IPS DF 6.9 (cell line): ENCODE results near the gene PCK1.

Experiments
- DNase-seq: peaks from one replicate; pipeline ENCODE4 v3.0.0-alpha.2; 2013; ENCODE audit warnings: low read depth, low spot score
- H3K27ac ChIP-seq: one replicate; pipeline ENCODE4 v1.5.1; 2013; ENCODE audit warnings: low read length, control low read depth
- H3K27me3 ChIP-seq: 2 replicates; pipeline ENCODE4 v1.6.1; 2013; ENCODE audit warnings: mild to moderate bottlenecking, low read length; ENCODE audit not compliant: control insufficient read depth, insufficient read depth
- H3K36me3 ChIP-seq: 2 replicates; pipeline ENCODE4 v1.6.1; 2013; ENCODE audit warnings: low read length; ENCODE audit not compliant: control insufficient read depth, insufficient read depth
- H3K4me1 ChIP-seq: 2 replicates; pipeline ENCODE4 v1.6.1; 2013; ENCODE audit warnings: low read length; ENCODE audit not compliant: control insufficient read depth, insufficient read depth
- H3K4me3 ChIP-seq: 2 replicates; pipeline ENCODE4 v1.5.1; 2013; ENCODE audit warnings: mild to moderate bottlenecking, low read length
- H3K9me3 ChIP-seq: 2 replicates; pipeline ENCODE4 v1.6.1; 2013; ENCODE audit warnings: low read length, inconsistent platforms; ENCODE audit not compliant: control insufficient read depth, insufficient read depth
- WGBS: extraction: QIAGEN DNeasy Blood & Tissue Kit; methylation state at CpG from one replicate; pipeline ENCODE4 v1.1.7; 2013; ENCODE audit warnings: mixed read lengths, missing lambda C conversion rate; ENCODE audit not compliant: insufficient read length, insufficient coverage; 5-methylcytosine and 5-hydroxymethylcytosine counted together

PCK1 gene

GRCh38 chr20:57568960-57569359, 8.1 kb downstream of the PCK1 start:
- no CpG with 5 or more reads among the region's 12 CpGs for WGBS
- DNase-seq = no peak
- Histone ChIP-seq H3K27me3 (no peaks in the 10 kb centered on the region), H3K4me1 (no peaks in the 10 kb centered on the region; the same call in 1 of the 2 replicates), H3K4me3 (no peak overlapping the region), H3K9me3 (no peaks in the 10 kb centered on the region), H3K27ac (no peak overlapping the region), H3K36me3 (no peaks in the 10 kb centered on the region)

- Histone ChIP-seq H3K4me3 (no peak overlapping the region), H3K27ac (no peak overlapping the region), H3K27me3 (no peaks in the 10 kb centered on the region), H3K36me3 (no peaks in the 10 kb centered on the region), H3K9me3 (no peaks in the 10 kb centered on the region), H3K4me1 (no peaks in the 10 kb centered on the region; the same call in 1 of the 2 replicates)
- DNase-seq = no peak
- WGBS = no CpG with 5 or more reads among the region's 20 CpGs
These were observed 9.4 kb downstream of the PCK1 start for GRCh38 chr20:57570145-57570850.

- no CpG with 5 or more reads among the region's 8 CpGs for WGBS
- Histone ChIP-seq H3K36me3 (no peaks in the 10 kb centered on the region), H3K9me3 (no peaks in the 10 kb centered on the region), H3K27me3 (no peaks in the 10 kb centered on the region), H3K27ac (no peak overlapping the region), H3K4me3 (no peak overlapping the region), H3K4me1 (no peaks in the 10 kb centered on the region; the same call in 1 of the 2 replicates)
- DNase-seq = no peak
These were observed 10.0 kb downstream of the PCK1 start for GRCh38 chr20:57570920-57571319.

DNA sequence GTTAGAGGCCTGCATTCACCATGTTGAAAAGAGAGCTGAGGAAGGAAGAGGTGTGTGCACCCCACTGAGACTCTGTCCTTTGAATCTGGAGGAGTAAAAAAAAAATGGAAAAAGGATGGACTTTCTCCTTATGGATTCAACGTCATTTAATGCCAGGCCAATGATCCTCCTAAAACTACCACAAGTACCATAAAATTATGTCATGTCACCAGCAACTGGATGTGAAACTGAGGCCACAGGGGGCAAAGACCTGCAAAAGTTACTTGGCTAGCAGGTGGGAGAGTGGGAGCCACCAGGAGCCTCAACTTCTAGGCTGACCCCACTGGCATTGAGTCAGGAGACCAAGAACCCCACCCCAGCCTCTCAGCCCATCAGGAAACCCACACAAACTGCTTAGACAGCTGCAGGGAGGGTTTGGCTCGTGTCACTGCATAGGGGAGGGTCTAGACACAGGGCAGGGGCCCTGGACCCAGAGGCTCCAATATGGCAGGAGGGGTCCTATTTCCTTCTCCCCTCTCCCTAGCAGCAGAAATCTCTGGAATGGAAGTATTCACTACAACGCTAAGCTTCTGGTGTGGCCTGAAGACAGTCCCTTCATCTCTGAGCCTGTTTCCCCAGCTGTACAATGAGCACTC, 11.0 kb downstream of the PCK1 start:
- H3K27ac ChIP-seq = no peak overlapping the region
- no peak overlapping the region for H3K4me3 ChIP-seq
- H3K27me3 ChIP-seq = no peaks in the 10 kb centered on the region
- no peaks in the 10 kb centered on the region for H3K36me3 ChIP-seq
- DNase-seq = no peak
- no peaks in the 10 kb centered on the region; the same call in 1 of the 2 replicates for H3K4me1 ChIP-seq
- H3K9me3 ChIP-seq = no peaks in the 10 kb centered on the region
- no CpG with 5 or more reads among the region's 3 CpGs for WGBS

DNA sequence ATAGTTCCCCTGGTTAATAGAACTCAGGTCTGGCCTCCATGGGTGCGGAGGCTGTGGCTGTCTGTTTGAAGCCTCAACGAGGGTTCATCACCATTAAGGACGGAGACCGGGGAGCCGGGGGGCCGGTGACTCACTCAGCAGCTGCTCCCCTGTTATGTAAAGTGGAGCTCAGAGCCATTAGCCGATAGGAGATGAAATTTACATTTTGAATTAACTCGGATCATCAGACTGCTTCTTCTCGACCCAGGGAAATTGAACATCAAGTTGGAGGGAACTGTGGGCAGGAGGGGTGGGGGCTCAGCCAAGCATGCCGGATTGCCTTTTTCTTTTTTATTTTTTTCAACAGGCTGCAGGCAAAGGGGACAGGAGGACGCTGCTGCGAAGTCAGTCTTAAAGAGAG, 12.3 kb downstream of the PCK1 start:
- Histone ChIP-seq H3K36me3 (no peaks in the 10 kb centered on the region), H3K4me3 (no peak overlapping the region)

DNA sequence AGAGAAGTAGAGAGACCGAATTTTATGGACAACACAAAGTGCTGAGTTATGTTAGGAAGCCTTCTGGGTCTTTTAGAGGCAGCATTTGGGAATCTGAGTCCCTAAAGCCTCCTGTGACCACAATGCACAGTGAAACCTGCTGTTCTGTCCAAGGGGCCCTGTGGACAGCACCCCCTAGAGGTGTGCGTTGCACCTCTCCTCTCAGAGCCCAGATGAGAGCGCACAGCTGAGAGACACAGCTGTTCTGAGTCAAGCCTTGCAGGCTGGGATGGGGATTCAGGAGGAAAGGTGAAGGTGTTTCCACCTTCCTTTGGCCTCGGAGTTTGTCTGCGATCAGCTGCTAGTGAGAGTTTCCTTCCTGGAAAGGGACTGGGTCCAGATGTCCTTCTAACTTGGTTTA, 13.0 kb downstream of the PCK1 start:
- WGBS = no CpG with 5 or more reads among the region's 5 CpGs
- H3K27ac ChIP-seq = no peak overlapping the region
- DNase-seq = no peak
- no peak overlapping the region for H3K4me3 ChIP-seq
- H3K36me3 ChIP-seq = no peaks in the 10 kb centered on the region
- no peaks in the 10 kb centered on the region for H3K9me3 ChIP-seq
- no peaks in the 10 kb centered on the region; the same call in 1 of the 2 replicates for H3K4me1 ChIP-seq
- H3K27me3 ChIP-seq = no peaks in the 10 kb centered on the region

More for the DNA sequence above, 12.3 kb downstream of the PCK1 start:
- Histone ChIP-seq H3K9me3 (no peaks in the 10 kb centered on the region), H3K4me1 (no peaks in the 10 kb centered on the region; the same call in 1 of the 2 replicates), H3K27me3 (no peaks in the 10 kb centered on the region), H3K27ac (no peak overlapping the region)
- no peak for DNase-seq
- no CpG with 5 or more reads among the region's 12 CpGs for WGBS

DNA sequence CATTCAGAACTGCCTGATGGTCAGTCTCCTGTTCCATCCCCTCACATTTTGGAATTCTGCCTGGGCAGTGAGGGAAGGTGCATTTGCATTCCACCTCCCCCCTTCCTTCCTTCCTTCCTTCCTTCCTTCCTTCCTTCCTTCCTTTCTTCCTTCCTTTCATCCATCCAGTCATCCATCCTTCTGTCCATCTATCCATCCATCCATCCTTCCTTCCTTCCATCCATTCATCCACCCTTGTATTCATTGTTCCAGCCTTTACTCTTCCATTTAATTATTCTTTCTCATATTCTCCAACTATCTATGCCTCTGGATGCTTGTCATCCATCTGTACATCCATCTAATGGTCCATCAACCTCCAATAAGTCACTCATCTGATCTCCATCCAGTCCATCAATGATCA, 14.0 kb downstream of the PCK1 start:
- no peaks in the 10 kb centered on the region for H3K27me3 ChIP-seq

DNA sequence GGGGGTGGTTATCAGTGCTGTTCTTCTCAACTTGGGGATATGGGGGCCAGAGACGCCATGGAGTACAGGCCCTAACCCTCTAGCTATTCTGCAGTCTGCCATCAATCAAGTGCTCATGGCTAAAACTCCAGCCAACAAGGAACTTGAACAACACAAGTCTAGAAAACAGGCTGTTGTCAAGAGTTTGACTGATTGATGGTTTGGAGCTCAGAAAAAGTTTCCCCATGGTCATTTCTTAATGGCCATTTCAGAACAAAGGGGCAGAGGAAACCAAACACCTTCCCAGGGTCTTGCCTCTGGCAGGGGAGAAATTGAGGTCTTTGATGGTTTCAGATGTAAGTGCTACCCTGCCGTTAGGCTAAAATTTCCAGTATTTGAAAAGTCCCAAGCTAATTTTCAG, 15.1 kb downstream of the PCK1 start:
- Histone ChIP-seq H3K9me3 (no peaks in the 10 kb centered on the region), H3K27ac (no peak overlapping the region), H3K36me3 (no peaks in the 10 kb centered on the region), H3K4me1 (no peaks in the 10 kb centered on the region; the same call in none of the 2 replicates), H3K4me3 (no peak overlapping the region), H3K27me3 (no peaks in the 10 kb centered on the region)
- WGBS = no CpG with 5 or more reads among the region's 2 CpGs
- DNase-seq = no peak

More for the DNA sequence above, 14.0 kb downstream of the PCK1 start:
- Histone ChIP-seq H3K27ac (no peak overlapping the region), H3K36me3 (no peaks in the 10 kb centered on the region), H3K4me3 (no peak overlapping the region), H3K4me1 (no peaks in the 10 kb centered on the region; the same call in none of the 2 replicates), H3K9me3 (no peaks in the 10 kb centered on the region)
- no peak for DNase-seq

GRCh38 chr20:57576617-57577550, 16.0 kb downstream of the PCK1 start:
- no peaks in the 10 kb centered on the region; the same call in none of the 2 replicates for H3K4me1 ChIP-seq

More at GRCh38 chr20:57576617-57577550, 16.0 kb downstream of the PCK1 start:
- no peak for DNase-seq
- no peaks in the 10 kb centered on the region for H3K36me3 ChIP-seq
- no peaks in the 10 kb centered on the region for H3K9me3 ChIP-seq
- WGBS = 100% methylated on average over 3 of the region's 6 CpGs
- H3K27me3 ChIP-seq = no peaks in the 10 kb centered on the region
- no peak overlapping the region for H3K27ac ChIP-seq
- H3K4me3 ChIP-seq = no peak overlapping the region
